Fibroblast of lung (primary cell): ENCODE results near the gene KCND3. TPM values are rescaled to one million over a fixed set of nuclear protein-coding genes. Genes with fewer than 3 reads are reported as not detected.

ENCODE experiments used
- DNase-seq, 2 donors: peaks; one replicate each; pipeline versions ENCODE4 v3.0.0 to v3.0.0-alpha.2; 2010; ENCODE audit warnings: low read depth in 2 of 2
- H2AFZ ChIP-seq: 2 replicates; pipeline ENCODE4 v1.5.1; 2012; ENCODE audit warnings: low read length, control low read depth, inconsistent platforms
- H3K27ac ChIP-seq: 2 replicates; pipeline ENCODE4 v1.5.1; 2011; ENCODE audit warnings: low read length, control low read depth; ENCODE audit not compliant: insufficient read depth
- H3K27me3 ChIP-seq: 2 replicates; pipeline ENCODE4 v1.5.1; 2011; ENCODE audit warnings: mild to moderate bottlenecking, low read length; ENCODE audit not compliant: control insufficient read depth, insufficient read depth
- H3K36me3 ChIP-seq: 2 replicates; pipeline ENCODE4 v1.5.1; 2011; ENCODE audit warnings: low read length; ENCODE audit not compliant: control insufficient read depth, insufficient read depth
- H3K4me1 ChIP-seq: 2 replicates; pipeline ENCODE4 v1.5.1; 2011; ENCODE audit warnings: low read length; ENCODE audit not compliant: control insufficient read depth, insufficient read depth; ENCODE audit errors: extremely low read depth
- H3K4me2 ChIP-seq: 2 replicates; pipeline ENCODE4 v1.5.1; 2011; ENCODE audit warnings: low read length, control low read depth; ENCODE audit not compliant: insufficient read depth; ENCODE audit errors: extremely low read depth
- H3K4me3 ChIP-seq, 4 experiments: fragments of 200-600 bp in 1 of 4; sonication (generic) in 1 of 4; replicated peaks in 1 of 4; 2 replicates each; pipeline ENCODE4 v1.5.1; 2011 to 2016; ENCODE audit warnings: low read length in 4 of 4, low read depth in 3 of 4, mild to moderate bottlenecking in 3 of 4, control low read depth in 2 of 4, inconsistent platforms in 1 of 4, mixed read lengths in 1 of 4; ENCODE audit not compliant: insufficient read depth in 1 of 4; ENCODE audit errors: control extremely low read depth in 1 of 4
- H3K79me2 ChIP-seq: 2 replicates; pipeline ENCODE4 v1.5.1; 2012; ENCODE audit warnings: mild to moderate bottlenecking, low read length, inconsistent platforms; ENCODE audit not compliant: control insufficient read depth, insufficient read depth
- H3K9ac ChIP-seq: 2 replicates; pipeline ENCODE4 v1.5.1; 2011; ENCODE audit warnings: mild to moderate bottlenecking, low read length, control low read depth; ENCODE audit not compliant: insufficient read depth
- H3K9me3 ChIP-seq: 2 replicates; pipeline ENCODE4 v1.5.1; 2012; ENCODE audit warnings: low read depth, low read length; ENCODE audit not compliant: control insufficient read depth, insufficient read depth
- H4K20me1 ChIP-seq: 2 replicates; pipeline ENCODE4 v1.5.1; 2011; ENCODE audit warnings: low read length; ENCODE audit not compliant: control insufficient read depth, insufficient read depth; ENCODE audit errors: extremely low read depth
- CTCF ChIP-seq, 2 donors: IDR thresholded peaks in 1 of 2; conservative IDR thresholded peaks in 1 of 2; 1 replicate in 1 of 2; 2 replicates in 1 of 2; pipeline ENCODE4 v1.5.1; 2011 to 2012; ENCODE audit warnings: low read length in 2 of 2, control low read depth in 1 of 2, inconsistent platforms in 1 of 2, low read depth in 1 of 2, mild to moderate bottlenecking in 1 of 2
- EZH2 ChIP-seq: IDR thresholded peaks from 2 replicates; pipeline ENCODE4 v1.5.1; 2012; ENCODE audit warnings: low read length, control low read depth, mild to moderate bottlenecking; ENCODE audit errors: missing control alignments
- polyA plus RNA-seq, 2 donors: library from polyadenylated mRNA; depleted of rRNA in 1 of 2; stranded (reverse) in 1 of 2; unstranded in 1 of 2; fragments of >200 nt; gene quantifications; 2 replicates each; pipeline ENCODE4 v1.2.1, GENCODE V29; 2011 to 2012; ENCODE audit warnings: missing spikeins in 1 of 2
- total RNA-seq: library from RNA; depleted of rRNA; stranded (reverse); fragments of >200 nt; gene quantifications from 2 replicates; pipeline ENCODE4 v1.2.1, GENCODE V29; 2014

The KCND3 gene
- total and polyA plus RNA-seq, 2 donors (not counting 1 experiment from before 2014, with no cell fraction given), result 0.66 to 9.3 TPM

- H3K27ac ChIP-seq, result no peak overlapping the region
- H3K4me3 ChIP-seq, result no peak overlapping the region
- H2AFZ ChIP-seq, result no peak overlapping the region
- no peaks in the 10 kb centered on the region for H3K4me1 ChIP-seq
- no peak overlapping the region for H3K9ac ChIP-seq
- no peak for TF ChIP-seq CTCF (conservative IDR thresholded peaks at IDR 0.05 in 1 of 2, IDR thresholded peaks at IDR 0.05 in 1 of 2; ENCODE audit: low read depth in 1 of 2, low read length in 2 of 2)
- no peaks in the 10 kb centered on the region for H3K9me3 ChIP-seq
- H3K4me2 ChIP-seq, result no peak overlapping the region
- DNase-seq, result no peak
- no peaks in the 10 kb centered on the region for H3K36me3 ChIP-seq
- no peaks in the 10 kb centered on the region for H3K27me3 ChIP-seq
- no peaks in the 10 kb centered on the region for H3K79me2 ChIP-seq
- H4K20me1 ChIP-seq, result no peaks in the 10 kb centered on the region
Observed at GRCh38 chr1:111895017-111895416, 94.5 kb downstream of the KCND3 start.

- Histone ChIP-seq H3K4me2 (no peak overlapping the region), H3K9me3 (no peaks in the 10 kb centered on the region), H3K4me3 (no peak overlapping the region), H3K36me3 (no peaks in the 10 kb centered on the region), H3K27me3 (no peaks in the 10 kb centered on the region), H3K79me2 (no peaks in the 10 kb centered on the region), H3K9ac (no peak overlapping the region), H2AFZ (no peak overlapping the region), H3K27ac (no peak overlapping the region), H4K20me1 (no peaks in the 10 kb centered on the region), H3K4me1 (no peaks in the 10 kb centered on the region)
- no peak for DNase-seq
- no peak for TF ChIP-seq CTCF (conservative IDR thresholded peaks at IDR 0.05 in 1 of 2, IDR thresholded peaks at IDR 0.05 in 1 of 2; ENCODE audit: low read depth in 1 of 2, low read length in 2 of 2)
- TF ChIP-seq EZH2, result no peak
Observed at GRCh38 chr1:111894497-111894896, 95.0 kb downstream of the KCND3 start.

DNA sequence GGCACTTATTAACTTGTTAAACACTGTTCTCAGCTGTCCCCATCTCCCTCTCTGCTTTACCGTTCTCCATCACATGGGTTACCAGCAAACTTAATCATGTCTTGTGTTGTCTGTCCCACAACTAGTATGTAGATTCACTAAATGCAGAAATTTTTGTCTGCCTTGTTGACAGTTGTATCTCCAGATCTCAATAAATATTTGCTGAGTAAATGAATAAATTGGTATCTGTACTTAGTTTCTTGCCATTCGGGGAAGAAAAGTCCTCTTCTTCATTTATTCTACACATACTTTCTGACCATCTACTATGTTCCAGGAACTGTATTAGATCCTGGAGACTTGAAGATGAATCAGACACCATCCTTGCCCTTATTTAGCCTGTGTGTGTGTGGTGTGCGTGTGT lies 97.9 kb downstream of the KCND3 start:
- no peaks in the 10 kb centered on the region for H3K79me2 ChIP-seq
- H3K9ac ChIP-seq, result no peak overlapping the region
- H3K27me3 ChIP-seq, result no peaks in the 10 kb centered on the region
- no peak for TF ChIP-seq EZH2
- TF ChIP-seq CTCF (conservative IDR thresholded peaks at IDR 0.05 in 1 of 2, IDR thresholded peaks at IDR 0.05 in 1 of 2; ENCODE audit: low read depth in 1 of 2, low read length in 2 of 2), result no peak
- H3K27ac ChIP-seq, result no peak overlapping the region
- no peaks in the 10 kb centered on the region for H3K9me3 ChIP-seq
- no peak for DNase-seq
- H3K4me3 ChIP-seq, result no peak overlapping the region
- H3K4me1 ChIP-seq, result no peaks in the 10 kb centered on the region
- no peak overlapping the region for H2AFZ ChIP-seq
- no peaks in the 10 kb centered on the region for H3K36me3 ChIP-seq
- no peak overlapping the region for H3K4me2 ChIP-seq
- no peaks in the 10 kb centered on the region for H4K20me1 ChIP-seq
